ENCODE results near the gene VASP. TPM values are rescaled to one million over a fixed set of nuclear protein-coding genes. Genes with fewer than 3 reads are reported as not detected.

The VASP gene
- total and polyA plus RNA-seq, 2 donors (not counting 3 experiments of a cell fraction or from before 2014, with no cell fraction given): 94.3 to 154 TPM

DNA sequence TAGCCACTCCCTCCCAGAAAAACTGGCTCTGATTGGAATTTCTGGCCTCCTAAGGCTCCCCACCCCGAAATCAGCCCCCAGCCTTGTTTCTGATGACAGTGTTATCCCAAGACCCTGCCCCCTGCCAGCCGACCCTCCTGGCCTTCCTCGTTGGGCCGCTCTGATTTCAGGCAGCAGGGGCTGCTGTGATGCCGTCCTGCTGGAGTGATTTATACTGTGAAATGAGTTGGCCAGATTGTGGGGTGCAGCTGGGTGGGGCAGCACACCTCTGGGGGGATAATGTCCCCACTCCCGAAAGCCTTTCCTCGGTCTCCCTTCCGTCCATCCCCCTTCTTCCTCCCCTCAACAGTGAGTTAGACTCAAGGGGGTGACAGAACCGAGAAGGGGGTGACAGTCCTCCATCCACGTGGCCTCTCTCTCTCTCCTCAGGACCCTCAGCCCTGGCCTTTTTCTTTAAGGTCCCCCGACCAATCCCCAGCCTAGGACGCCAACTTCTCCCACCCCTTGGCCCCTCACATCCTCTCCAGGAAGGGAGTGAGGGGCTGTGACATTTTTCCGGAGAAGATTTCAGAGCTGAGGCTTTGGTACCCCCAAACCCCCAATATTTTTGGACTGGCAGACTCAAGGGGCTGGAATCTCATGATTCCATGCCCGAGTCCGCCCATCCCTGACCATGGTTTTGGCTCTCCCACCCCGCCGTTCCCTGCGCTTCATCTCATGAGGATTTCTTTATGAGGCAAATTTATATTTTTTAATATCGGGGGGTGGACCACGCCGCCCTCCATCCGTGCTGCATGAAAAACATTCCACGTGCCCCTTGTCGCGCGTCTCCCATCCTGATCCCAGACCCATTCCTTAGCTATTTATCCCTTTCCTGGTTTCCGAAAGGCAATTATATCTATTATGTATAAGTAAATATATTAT, 33.3 kb upstream of the VASP start:
- peaks cover 7% of the 10 kb centered on the region for H3K4me1 ChIP-seq (ENCODE audit: control insufficient read depth, extremely low read depth, insufficient read depth, low read length)
- no peak overlapping the region for H3K4me2 ChIP-seq (ENCODE audit: insufficient read depth, low read length)
- H4K20me1 ChIP-seq (replicated peaks; ENCODE audit: control insufficient read depth, extremely low read depth, insufficient read depth, low read length): no peaks in the 10 kb centered on the region
- BruUV-seq (replicated peaks): no TSS peak
- DNase-seq (ENCODE audit: low read depth, low spot score): no peak
- no peaks in the 10 kb centered on the region for H3K79me2 ChIP-seq (ENCODE audit: control insufficient read depth, insufficient read depth, low read length)
- ChIA-PET CTCF (interaction anchor here (3.0 to 9.3 kb wide), 2 partner anchors 34 to 35 kb away, joined by 20 to 891 read pairs; no protein-coding TSS in a partner anchor), POLR2A (no interaction called here)
- H3K9me3 ChIP-seq (replicated peaks; ENCODE audit: control insufficient read depth, insufficient read depth, low read length): no peaks in the 10 kb centered on the region
- H3K4me3 ChIP-seq (replicated peaks in 1 of 3; ENCODE audit: insufficient read depth in 1 of 3, low read depth in 1 of 3, low read length in 3 of 3): no peak overlapping the region
- no peak overlapping the region for H2AFZ ChIP-seq (ENCODE audit: low read depth, low read length)
- no peak overlapping the region for H3K27ac ChIP-seq (ENCODE audit: insufficient read depth, low read depth, low read length)
- no peak overlapping the region for H3K9ac ChIP-seq (replicated peaks; ENCODE audit: extremely low read depth, insufficient read depth, low read length)
- H3K27me3 ChIP-seq (ENCODE audit: control insufficient read depth in 2 of 2, insufficient read depth in 2 of 2, low read length in 2 of 2): no peaks in the 10 kb centered on the region
- intact Hi-C loops (cut with micrococcal nuclease) (no loop called here), dilution Hi-C loops (cut with MboI; ENCODE audit: extremely low pct_ligation_motif_present, low sequenced_read_pairs) (no loop called here)
- no peaks in the 10 kb centered on the region for H3K36me3 ChIP-seq (ENCODE audit: control insufficient read depth in 2 of 2, extremely low read depth in 1 of 2, insufficient read depth in 2 of 2, low read length in 2 of 2)
- H3K9me1 ChIP-seq (replicated peaks; ENCODE audit: control insufficient read depth, extremely low read depth, insufficient read depth, low read length): no peaks in the 10 kb centered on the region
- TF ChIP-seq, protein P1, sequence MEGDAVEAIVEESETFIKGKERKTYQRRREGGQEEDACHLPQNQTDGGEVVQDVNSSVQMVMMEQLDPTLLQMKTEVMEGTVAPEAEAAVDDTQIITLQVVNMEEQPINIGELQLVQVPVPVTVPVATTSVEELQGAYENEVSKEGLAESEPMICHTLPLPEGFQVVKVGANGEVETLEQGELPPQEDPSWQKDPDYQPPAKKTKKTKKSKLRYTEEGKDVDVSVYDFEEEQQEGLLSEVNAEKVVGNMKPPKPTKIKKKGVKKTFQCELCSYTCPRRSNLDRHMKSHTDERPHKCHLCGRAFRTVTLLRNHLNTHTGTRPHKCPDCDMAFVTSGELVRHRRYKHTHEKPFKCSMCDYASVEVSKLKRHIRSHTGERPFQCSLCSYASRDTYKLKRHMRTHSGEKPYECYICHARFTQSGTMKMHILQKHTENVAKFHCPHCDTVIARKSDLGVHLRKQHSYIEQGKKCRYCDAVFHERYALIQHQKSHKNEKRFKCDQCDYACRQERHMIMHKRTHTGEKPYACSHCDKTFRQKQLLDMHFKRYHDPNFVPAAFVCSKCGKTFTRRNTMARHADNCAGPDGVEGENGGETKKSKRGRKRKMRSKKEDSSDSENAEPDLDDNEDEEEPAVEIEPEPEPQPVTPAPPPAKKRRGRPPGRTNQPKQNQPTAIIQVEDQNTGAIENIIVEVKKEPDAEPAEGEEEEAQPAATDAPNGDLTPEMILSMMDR (IDR thresholded peaks at IDR 0.05; ENCODE audit: extremely low read depth in 1 of 2, insufficient read depth in 1 of 2, low read depth in 1 of 2, low read length in 2 of 2): no peak
- TF ChIP-seq, protein P2, sequence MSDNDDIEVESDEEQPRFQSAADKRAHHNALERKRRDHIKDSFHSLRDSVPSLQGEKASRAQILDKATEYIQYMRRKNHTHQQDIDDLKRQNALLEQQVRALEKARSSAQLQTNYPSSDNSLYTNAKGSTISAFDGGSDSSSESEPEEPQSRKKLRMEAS (IDR thresholded peaks at IDR 0.05; ENCODE audit: insufficient read depth, insufficient read length): no peak
- TF ChIP-seq POLR2AphosphoS5 (IDR thresholded peaks at IDR 0.05; ENCODE audit: insufficient read depth, low read depth, low read length) (no peak), MYC (IDR thresholded peaks at IDR 0.05; ENCODE audit: low read depth, low read length) (no peak), EZH2 (IDR thresholded peaks at IDR 0.05; ENCODE audit: borderline replicate concordance, low read depth, low read length, severe bottlenecking) (no peak), GATA2 (IDR thresholded peaks at IDR 0.05; ENCODE audit: insufficient read depth, insufficient read length, low read depth, low read length) (no peak), FOS (IDR thresholded peaks at IDR 0.05; ENCODE audit: borderline replicate concordance, insufficient read depth, low read length) (no peak), POLR2A (IDR thresholded peaks at IDR 0.05; ENCODE audit: low read depth, low read length) (no peak), JUN (IDR thresholded peaks at IDR 0.05; ENCODE audit: borderline replicate concordance, insufficient read depth, insufficient read length, low read depth) (no peak)
- no peak for FAIRE-seq
